HepG2 (cell line): Measurements from ENCODE around the gene ART1. TPM values are rescaled to one million over a fixed set of nuclear protein-coding genes. Genes with fewer than 3 reads are reported as not detected.

ENCODE experiments used
- ATAC-seq: fragments of 200-7000 bp; cut with Tn5 transposase; 3 replicates; pipeline ENCODE4 v1.9.1; 2020; ENCODE audit warnings: mild to moderate bottlenecking, moderate library complexity
- BruUV-seq: library from RNA; stranded (reverse); fragments of 400-500 nt; replicated peaks from 2 replicates; lab custom pipeline; 2021; lab: Mats Ljungman, UMichigan
- CTCF ChIA-PET: fragments of 300-600 bp; formaldehyde crosslinking; extraction: SDS; loops from one replicate; lab custom pipeline; 2021; ENCODE audit warnings: low total read pairs, inconsistent platforms, low intra/inter-chr PET ratio; lab: Yijun Ruan, JAX
- POLR2A ChIA-PET: fragments of 350-600 bp; sonication (Branson Sonifier 250); formaldehyde crosslinking; loops from one replicate; lab custom pipeline; 2020; ENCODE audit warnings: antibody characterized with exemption, inconsistent platforms; lab: Yijun Ruan, JAX
- DNase-seq: peaks from one replicate; pipeline ENCODE4 v3.0.0-alpha.2; 2015; ENCODE audit warnings: low spot score
- FAIRE-seq: peaks from 3 replicates; lab custom pipeline; 2011; peaks lifted over from hg19 to GRCh38; lab: Jason Lieb, UNC
- H2AFZ ChIP-seq: one replicate; pipeline ENCODE4 v1.6.1; 2011; ENCODE audit warnings: low read length, inconsistent platforms
- H3K27ac ChIP-seq: fragments of 300-600 bp; 3 replicates; pipeline ENCODE4 v1.8.0; 2011; ENCODE audit warnings: mixed run types, mild to moderate bottlenecking, mixed read lengths, low read length, inconsistent platforms; ENCODE audit not compliant: insufficient read depth; ENCODE audit errors: extremely low read length
- H3K27me3 ChIP-seq, 2 experiments: fragments of 200-600 bp in 1 of 2; 2 replicates in 1 of 2; 3 replicates in 1 of 2; pipeline versions ENCODE4 v1.6.0 to v1.8.0; 2011; ENCODE audit warnings: low read length in 2 of 2, mild to moderate bottlenecking in 2 of 2, moderate library complexity in 2 of 2, inconsistent platforms in 1 of 2; ENCODE audit not compliant: insufficient read depth in 2 of 2, control insufficient read depth in 1 of 2
- H3K36me3 ChIP-seq, 2 experiments: fragments of 200-600 bp in 1 of 2; replicated peaks in 1 of 2; 2 replicates in 1 of 2; 3 replicates in 1 of 2; pipeline versions ENCODE4 v1.5.1 to v1.8.0; 2011; ENCODE audit warnings: low read length in 2 of 2, inconsistent platforms in 1 of 2; ENCODE audit not compliant: insufficient read depth in 2 of 2, control insufficient read depth in 1 of 2
- H3K4me1 ChIP-seq: 2 replicates; pipeline ENCODE4 v1.5.1; 2012; ENCODE audit warnings: low read length, inconsistent platforms; ENCODE audit not compliant: insufficient read depth
- H3K4me2 ChIP-seq: 2 replicates; pipeline ENCODE4 v1.6.0; 2011; ENCODE audit warnings: low read depth, low read length, inconsistent platforms
- H3K4me3 ChIP-seq, 3 experiments: fragments of 200-600 bp in 1 of 3; sonication (generic), shearing (Covaris generic) in 1 of 3; replicated peaks in 1 of 3; 2 replicates each; pipeline ENCODE4 v1.5.1; 2011 to 2016; ENCODE audit warnings: low read length in 3 of 3, inconsistent platforms in 2 of 3, low read depth in 2 of 3, mild to moderate bottlenecking in 2 of 3, control low read depth in 1 of 3, mixed read lengths in 1 of 3; ENCODE audit not compliant: insufficient read depth in 1 of 3
- H3K79me2 ChIP-seq: one replicate; pipeline ENCODE4 v1.6.1; 2011; ENCODE audit warnings: low read length, inconsistent platforms; ENCODE audit not compliant: insufficient read depth
- H3K9ac ChIP-seq: 2 replicates; pipeline ENCODE4 v1.6.0; 2011; ENCODE audit warnings: mild to moderate bottlenecking, low read depth, low read length, inconsistent platforms; ENCODE audit not compliant: insufficient read depth
- H3K9me3 ChIP-seq: 2 replicates; pipeline ENCODE4 v1.5.1; 2012; ENCODE audit warnings: mild to moderate bottlenecking, low read length
- H4K20me1 ChIP-seq: 2 replicates; pipeline ENCODE4 v1.6.0; 2011; ENCODE audit warnings: inconsistent platforms, mild to moderate bottlenecking, low read length, moderate library complexity; ENCODE audit not compliant: insufficient read depth
- FLYWCH1 ChIP-seq: sonication (generic); formaldehyde crosslinking; IDR thresholded peaks from 2 replicates; pipeline ENCODE4 v1.8.1; 2023; ENCODE audit warnings: mild to moderate bottlenecking, missing genetic modification reagents
- MIER2 ChIP-seq: IDR thresholded peaks from 2 replicates; pipeline ENCODE4 v1.6.1; 2016; ENCODE audit warnings: missing biosample characterization, missing genetic modification reagents
- PLSCR1 ChIP-seq: sonication (generic); formaldehyde crosslinking; IDR thresholded peaks from 2 replicates; pipeline ENCODE4 v1.5.0; 2020; ENCODE audit warnings: missing genetic modification reagents, mild to moderate bottlenecking, borderline replicate concordance
- REXO4 ChIP-seq: sonication (generic); formaldehyde crosslinking; IDR thresholded peaks from 2 replicates; pipeline ENCODE4 v1.8.0; 2022; ENCODE audit warnings: missing genetic modification reagents, mild to moderate bottlenecking, borderline replicate concordance
- TCF12 ChIP-seq, 2 experiments: fragments of 450-650 bp in 1 of 2; sonication (generic) in 1 of 2; formaldehyde crosslinking in 1 of 2; IDR thresholded peaks; 2 replicates each; pipeline versions ENCODE4 v1.6.1 to v1.8.0; 2017 to 2022; ENCODE audit warnings: antibody characterized with exemption in 1 of 2, mild to moderate bottlenecking in 1 of 2, missing genetic modification reagents in 1 of 2, moderate library complexity in 1 of 2
- ZBTB49 ChIP-seq: sonication (generic); formaldehyde crosslinking; IDR thresholded peaks from 2 replicates; pipeline ENCODE4 v1.4.0; 2020; ENCODE audit warnings: missing genetic modification reagents, borderline replicate concordance
- WGBS: methylation state at CpG from one replicate; pipeline ENCODE4 v1.1.6; 2017; ENCODE audit warnings: low lambda C conversion rate; 5-methylcytosine and 5-hydroxymethylcytosine counted together
- in situ Hi-C: cut with HindIII; loops from 2 replicates; pipeline ENCODE4 v1.10.0; 2017; ENCODE audit warnings: low pct_unique_long_range_greater_than_20kb; ENCODE audit not compliant: extremely low pct_ligation_motif_present
- intact Hi-C: fragments of 100-400 bp; cut with micrococcal nuclease; formaldehyde crosslinking; loops from one replicate; pipeline ENCODE4 v1.10.0; 2022; ENCODE audit not compliant: unreplicated experiment
- polyA plus RNA-seq, 8 experiments: library from polyadenylated mRNA; depleted of rRNA in 3 of 8; stranded (reverse) in 7 of 8; unstranded in 1 of 8; fragments of >200 nt; fragmentation: Illumina TruSeq in 4 of 8; extraction: Trizol in 4 of 8; gene quantifications; 2 replicates each; pipeline versions ENCODE4 v1.2.1 to v1.2.3, GENCODE V29; 2011 to 2016; ENCODE audit warnings: low read depth in 4 of 8, missing spikeins in 1 of 8, mixed read lengths in 1 of 8; ENCODE audit not compliant: insufficient read depth in 1 of 8
- total RNA-seq, 5 experiments: library from RNA; depleted of rRNA; stranded (reverse); fragments of >200 nt; fragmentation: Illumina TruSeq; extraction: Trizol; gene quantifications; 2 replicates each; pipeline ENCODE4 v1.2.3, GENCODE V29; 2016; ENCODE audit warnings: low read depth in 1 of 5
- TF ChIP-seq, protein P1 (sequence below): sonication (generic); formaldehyde crosslinking; IDR thresholded peaks from 2 replicates; pipeline ENCODE4 v1.9.0; 2021; ENCODE audit warnings: missing genetic modification reagents, borderline replicate concordance
- TF ChIP-seq, protein P2 (sequence below): sonication (generic); formaldehyde crosslinking; IDR thresholded peaks from 2 replicates; pipeline ENCODE4 v1.9.0; 2022; ENCODE audit warnings: low read depth, missing genetic modification reagents

Gene ART1
- total and polyA plus RNA-seq, 2 of the 13 experiments (the other 11 are each of a cell fraction or from before 2014, with no cell fraction given) = not detected

DNA sequence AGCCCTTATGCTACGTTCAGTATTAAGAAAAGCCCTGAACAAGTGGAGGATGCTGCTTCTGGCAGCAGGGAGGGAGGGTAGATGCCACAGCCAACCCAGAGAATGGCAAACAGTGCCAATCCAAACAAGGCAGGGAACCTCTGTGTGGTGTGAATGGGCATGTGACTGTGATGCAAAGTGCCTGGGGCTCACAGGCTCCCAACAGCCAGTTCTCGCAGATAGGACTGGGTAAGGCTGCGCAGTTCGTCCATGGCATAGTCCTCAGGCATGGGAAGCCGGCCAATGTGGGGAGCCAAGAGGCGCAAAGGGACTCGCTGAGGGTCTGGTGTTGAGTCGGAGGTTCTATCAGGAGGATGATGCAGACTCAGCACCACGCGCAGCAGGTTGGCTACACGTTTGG lies 31.0 kb downstream of the ART1 start (continued):
- no peak for TF ChIP-seq MIER2
- no peak for TF ChIP-seq TCF12 (IDR thresholded peaks at IDR 0.05)
- TF ChIP-seq TCF12 (CRISPR knock-in tag; IDR thresholded peaks at IDR 0.05) = no peak
- no peak for TF ChIP-seq REXO4

DNA sequence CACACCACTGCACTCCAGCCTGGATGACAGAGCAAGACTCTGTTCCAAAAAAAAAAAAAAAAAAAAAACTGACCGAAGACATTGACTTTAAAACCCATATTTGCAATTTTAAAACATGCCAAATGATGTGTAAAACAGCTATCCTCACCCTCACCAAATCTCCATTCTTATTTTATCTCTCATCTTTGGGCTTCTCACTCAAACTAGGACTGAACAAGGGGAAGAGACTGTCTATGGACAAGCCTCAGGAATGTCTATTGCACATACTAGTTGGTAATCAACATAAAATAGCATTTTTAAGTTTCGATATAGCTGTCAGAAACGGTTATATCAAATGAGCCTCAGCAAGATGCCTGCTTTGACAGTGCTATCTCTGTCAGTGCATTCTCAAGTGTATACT lies 34.1 kb downstream of the ART1 start:
- 98% methylated on average over 3 of the region's 3 CpGs for WGBS

More for the DNA sequence above, 34.1 kb downstream of the ART1 start:
- TF ChIP-seq, protein P1, sequence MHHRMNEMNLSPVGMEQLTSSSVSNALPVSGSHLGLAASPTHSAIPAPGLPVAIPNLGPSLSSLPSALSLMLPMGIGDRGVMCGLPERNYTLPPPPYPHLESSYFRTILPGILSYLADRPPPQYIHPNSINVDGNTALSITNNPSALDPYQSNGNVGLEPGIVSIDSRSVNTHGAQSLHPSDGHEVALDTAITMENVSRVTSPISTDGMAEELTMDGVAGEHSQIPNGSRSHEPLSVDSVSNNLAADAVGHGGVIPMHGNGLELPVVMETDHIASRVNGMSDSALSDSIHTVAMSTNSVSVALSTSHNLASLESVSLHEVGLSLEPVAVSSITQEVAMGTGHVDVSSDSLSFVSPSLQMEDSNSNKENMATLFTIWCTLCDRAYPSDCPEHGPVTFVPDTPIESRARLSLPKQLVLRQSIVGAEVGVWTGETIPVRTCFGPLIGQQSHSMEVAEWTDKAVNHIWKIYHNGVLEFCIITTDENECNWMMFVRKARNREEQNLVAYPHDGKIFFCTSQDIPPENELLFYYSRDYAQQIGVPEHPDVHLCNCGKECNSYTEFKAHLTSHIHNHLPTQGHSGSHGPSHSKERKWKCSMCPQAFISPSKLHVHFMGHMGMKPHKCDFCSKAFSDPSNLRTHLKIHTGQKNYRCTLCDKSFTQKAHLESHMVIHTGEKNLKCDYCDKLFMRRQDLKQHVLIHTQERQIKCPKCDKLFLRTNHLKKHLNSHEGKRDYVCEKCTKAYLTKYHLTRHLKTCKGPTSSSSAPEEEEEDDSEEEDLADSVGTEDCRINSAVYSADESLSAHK = no peak
- TF ChIP-seq PLSCR1 = no peak
- no peak for TF ChIP-seq FLYWCH1
- TF ChIP-seq, protein P2, sequence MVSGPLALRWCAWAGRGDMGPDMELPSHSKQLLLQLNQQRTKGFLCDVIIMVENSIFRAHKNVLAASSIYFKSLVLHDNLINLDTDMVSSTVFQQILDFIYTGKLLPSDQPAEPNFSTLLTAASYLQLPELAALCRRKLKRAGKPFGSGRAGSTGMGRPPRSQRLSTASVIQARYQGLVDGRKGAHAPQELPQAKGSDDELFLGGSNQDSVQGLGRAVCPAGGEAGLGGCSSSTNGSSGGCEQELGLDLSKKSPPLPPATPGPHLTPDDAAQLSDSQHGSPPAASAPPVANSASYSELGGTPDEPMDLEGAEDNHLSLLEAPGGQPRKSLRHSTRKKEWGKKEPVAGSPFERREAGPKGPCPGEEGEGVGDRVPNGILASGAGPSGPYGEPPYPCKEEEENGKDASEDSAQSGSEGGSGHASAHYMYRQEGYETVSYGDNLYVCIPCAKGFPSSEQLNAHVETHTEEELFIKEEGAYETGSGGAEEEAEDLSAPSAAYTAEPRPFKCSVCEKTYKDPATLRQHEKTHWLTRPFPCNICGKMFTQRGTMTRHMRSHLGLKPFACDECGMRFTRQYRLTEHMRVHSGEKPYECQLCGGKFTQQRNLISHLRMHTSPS = no peak
- TF ChIP-seq ZBTB49 (CRISPR knock-in tag) = no peak
- TF ChIP-seq, all 625 proteins: peak for 0
- ChIA-PET POLR2A (no interaction called here), CTCF (no interaction called here)
- ATAC-seq = no peak
- no peaks in the 10 kb centered on the region for H3K9me3 ChIP-seq
- H3K27ac ChIP-seq = no peak overlapping the region
- no peak overlapping the region for H3K9ac ChIP-seq
- no peak for FAIRE-seq
- no peak overlapping the region for H3K4me3 ChIP-seq
- no peak overlapping the region for H3K4me2 ChIP-seq
- no peaks in the 10 kb centered on the region; the same call in 1 of the 2 replicates for H4K20me1 ChIP-seq
- BruUV-seq = no TSS peak
- in situ Hi-C loops = no loop called here
- no peaks in the 10 kb centered on the region for H3K79me2 ChIP-seq
- no peak overlapping the region for H2AFZ ChIP-seq
- peaks cover 28 to 90% of the 10 kb centered on the region in 2 experiments for H3K36me3 ChIP-seq
- no peak for DNase-seq
- no peaks in the 10 kb centered on the region for H3K4me1 ChIP-seq
- intact Hi-C loops = no loop called here
- H3K27me3 ChIP-seq = no peaks in the 10 kb centered on the region
